IMR-90 (cell line): ENCODE measurements around the gene EIF2B2. TPM values are rescaled to one million over a fixed set of nuclear protein-coding genes. Genes with fewer than 3 reads are reported as not detected.
A peak's percentile ranks its signal among the peaks of the same experiment; 100 is the strongest.

Experiments used
- ATAC-seq: fragments of 200-7000 bp; cut with Tn5 transposase; 2 replicates; pipeline ENCODE4 v1.9.1; 2020; ENCODE audit warnings: low read depth, mild to moderate bottlenecking, moderate library complexity
- BruUV-seq: library from RNA; stranded (reverse); fragments of 400-500 nt; replicated peaks from 2 replicates; lab custom pipeline; 2021; lab: Mats Ljungman, UMichigan
- CTCF ChIA-PET: fragments of 300-600 bp; formaldehyde crosslinking; extraction: SDS; loops from one replicate; lab custom pipeline; 2021; ENCODE audit warnings: antibody characterized with exemption; lab: Yijun Ruan, JAX
- POLR2A ChIA-PET: fragments of 300-600 bp; sonication (Branson Sonifier 250); formaldehyde crosslinking; loops from one replicate; lab custom pipeline; 2022; ENCODE audit warnings: antibody characterized with exemption; ENCODE audit not compliant: unreplicated experiment; lab: Charles Lee
- DNase-seq: peaks from one replicate; pipeline ENCODE4 v3.0.0; 2013
- H2AFZ ChIP-seq: replicated peaks from 2 replicates; pipeline ENCODE3; 2013; ENCODE audit warnings: low read length, mild to moderate bottlenecking; ENCODE audit not compliant: poor library complexity
- H2AK5ac ChIP-seq: 2 replicates; pipeline ENCODE4 v1.6.1; 2013; ENCODE audit warnings: low read depth, low read length, inconsistent platforms
- H2AK9ac ChIP-seq: replicated peaks from 2 replicates; pipeline ENCODE3; 2013; ENCODE audit warnings: mild to moderate bottlenecking, low read depth, low read length, moderate library complexity; ENCODE audit not compliant: poor library complexity
- H2BK120ac ChIP-seq: 2 replicates; pipeline ENCODE4 v1.6.1; 2013; ENCODE audit warnings: low read depth, low read length, inconsistent platforms
- H2BK15ac ChIP-seq: 3 replicates; pipeline ENCODE4 v1.6.1; 2013; ENCODE audit warnings: low read depth, low read length, inconsistent platforms
- H2BK20ac ChIP-seq: 2 replicates; pipeline ENCODE4 v1.6.1; 2013; ENCODE audit warnings: low read depth, mild to moderate bottlenecking, inconsistent platforms, low read length, moderate library complexity
- H2BK5ac ChIP-seq: 2 replicates; pipeline ENCODE4 v1.6.1; 2013; ENCODE audit warnings: mild to moderate bottlenecking, low read depth, low read length, inconsistent platforms; ENCODE audit not compliant: poor library complexity, severe bottlenecking
- H3K14ac ChIP-seq: replicated peaks from 2 replicates; pipeline ENCODE4 v1.6.1; 2013; ENCODE audit warnings: low read depth, low read length, inconsistent platforms
- H3K18ac ChIP-seq: 2 replicates; pipeline ENCODE4 v1.6.1; 2013; ENCODE audit warnings: low read depth, low read length, control low read depth
- H3K23ac ChIP-seq: 2 replicates; pipeline ENCODE4 v1.6.1; 2013; ENCODE audit warnings: low read depth, low read length, inconsistent platforms
- H3K27ac ChIP-seq: 2 replicates; pipeline ENCODE4 v1.5.1; 2013; ENCODE audit warnings: mild to moderate bottlenecking, control low read depth, low read length; ENCODE audit not compliant: insufficient read depth
- H3K27me3 ChIP-seq: 2 replicates; pipeline ENCODE4 v1.6.1; 2013; ENCODE audit warnings: low read length; ENCODE audit not compliant: control insufficient read depth, insufficient read depth
- H3K36me3 ChIP-seq: 2 replicates; pipeline ENCODE4 v1.6.1; 2013; ENCODE audit warnings: low read length, mixed read lengths; ENCODE audit not compliant: control insufficient read depth, insufficient read depth
- H3K4ac ChIP-seq: 2 replicates; pipeline ENCODE4 v1.6.1; 2013; ENCODE audit warnings: low read depth, low read length, inconsistent platforms
- H3K4me1 ChIP-seq: 2 replicates; pipeline ENCODE4 v1.6.1; 2013; ENCODE audit warnings: low read length, mixed read lengths; ENCODE audit not compliant: control insufficient read depth, insufficient read depth
- H3K4me2 ChIP-seq: 2 replicates; pipeline ENCODE4 v1.6.1; 2013; ENCODE audit warnings: low read depth, mild to moderate bottlenecking, control low read depth, low read length, moderate library complexity
- H3K4me3 ChIP-seq: 2 replicates; pipeline ENCODE4 v1.5.1; 2013; ENCODE audit warnings: low read depth, mild to moderate bottlenecking, control low read depth, low read length, moderate library complexity; ENCODE audit not compliant: insufficient read depth
- H3K56ac ChIP-seq: 2 replicates; pipeline ENCODE4 v1.6.1; 2013; ENCODE audit warnings: low read length, inconsistent platforms; ENCODE audit not compliant: insufficient read depth; ENCODE audit errors: extremely low read depth
- H3K79me1 ChIP-seq, 2 experiments: 2 replicates each; pipeline ENCODE4 v1.6.1; 2013; ENCODE audit warnings: low read length in 2 of 2, inconsistent platforms in 1 of 2, low read depth in 1 of 2
- H3K9ac ChIP-seq: 2 replicates; pipeline ENCODE4 v1.6.1; 2013; ENCODE audit warnings: low read depth, low read length, control low read depth
- H3K9me1 ChIP-seq: 2 replicates; pipeline ENCODE4 v1.6.1; 2013; ENCODE audit warnings: low read length, inconsistent platforms; ENCODE audit not compliant: insufficient read depth
- H3K9me3 ChIP-seq: 2 replicates; pipeline ENCODE4 v1.6.1; 2013; ENCODE audit warnings: low read length; ENCODE audit not compliant: control insufficient read depth, insufficient read depth
- H4K20me1 ChIP-seq: 2 replicates; pipeline ENCODE4 v1.6.1; 2013; ENCODE audit warnings: low read length, inconsistent platforms; ENCODE audit not compliant: insufficient read depth
- H4K5ac ChIP-seq: 2 replicates; pipeline ENCODE4 v1.6.1; 2013; ENCODE audit warnings: mild to moderate bottlenecking, low read depth, low read length, control low read depth
- H4K8ac ChIP-seq, 2 experiments: 2 replicates each; pipeline ENCODE4 v1.6.1; 2013; ENCODE audit warnings: low read depth in 2 of 2, low read length in 2 of 2, control low read depth in 1 of 2, inconsistent platforms in 1 of 2
- H4K91ac ChIP-seq: 2 replicates; pipeline ENCODE4 v1.6.1; 2013; ENCODE audit warnings: low read depth, low read length, inconsistent platforms; ENCODE audit not compliant: insufficient read depth
- BHLHE40 ChIP-seq: fragments of 150-350 bp; IDR thresholded peaks from 2 replicates; pipeline ENCODE4 v1.6.1; 2016; ENCODE audit warnings: mild to moderate bottlenecking, low read depth, low read length
- CEBPB ChIP-seq: IDR thresholded peaks from 2 replicates; pipeline ENCODE4 v1.6.1; 2012; ENCODE audit warnings: low read depth, low read length, improper control_type of control experiment
- CHD1 ChIP-seq: IDR thresholded peaks from 2 replicates; pipeline ENCODE4 v1.6.1; 2012; ENCODE audit warnings: low read depth, low read length, improper control_type of control experiment
- CTCF ChIP-seq: conservative IDR thresholded peaks from 2 replicates; pipeline ENCODE4 v1.5.1; 2012; ENCODE audit warnings: mild to moderate bottlenecking, low read depth, low read length, improper control_type of control experiment
- FOS ChIP-seq: fragments of 150-350 bp; IDR thresholded peaks from 2 replicates; pipeline ENCODE4 v1.6.1; 2016; ENCODE audit warnings: low read depth, low read length
- MAFK ChIP-seq: IDR thresholded peaks from 2 replicates; pipeline ENCODE4 v1.6.1; 2012; ENCODE audit warnings: low read depth, low read length, improper control_type of control experiment
- MAZ ChIP-seq: IDR thresholded peaks from 2 replicates; pipeline ENCODE4 v1.6.1; 2012; ENCODE audit warnings: low read depth, mild to moderate bottlenecking, low read length, improper control_type of control experiment, moderate library complexity, borderline replicate concordance
- MXI1 ChIP-seq: IDR thresholded peaks from 2 replicates; pipeline ENCODE4 v1.6.1; 2012; ENCODE audit warnings: low read depth, mild to moderate bottlenecking, low read length, moderate library complexity, borderline replicate concordance
- NFE2L2 ChIP-seq: fragments of 150-350 bp; IDR thresholded peaks from 2 replicates; pipeline ENCODE4 v1.6.1; 2016; ENCODE audit warnings: low read depth, mild to moderate bottlenecking, low read length
- POLR2A ChIP-seq: IDR thresholded peaks from 2 replicates; pipeline ENCODE4 v1.6.1; 2012; ENCODE audit warnings: mild to moderate bottlenecking, low read depth, low read length
- RAD21 ChIP-seq: IDR thresholded peaks from 2 replicates; pipeline ENCODE4 v1.6.1; 2012; ENCODE audit warnings: low read length, improper control_type of control experiment
- RCOR1 ChIP-seq: IDR thresholded peaks from 2 replicates; pipeline ENCODE4 v1.6.1; 2012; ENCODE audit warnings: mild to moderate bottlenecking, low read length, improper control_type of control experiment; ENCODE audit not compliant: insufficient replicate concordance
- RFX5 ChIP-seq: IDR thresholded peaks from 2 replicates; pipeline ENCODE4 v1.8.0; 2012; ENCODE audit warnings: low read depth, mild to moderate bottlenecking, low read length, moderate library complexity
- SMC3 ChIP-seq: fragments of 150-350 bp; IDR thresholded peaks from 2 replicates; pipeline ENCODE4 v1.6.1; 2016; ENCODE audit warnings: low read depth, mild to moderate bottlenecking, antibody characterized with exemption, low read length, moderate library complexity
- USF2 ChIP-seq: fragments of 150-350 bp; IDR thresholded peaks from 2 replicates; pipeline ENCODE4 v1.6.1; 2017; ENCODE audit warnings: mild to moderate bottlenecking, antibody characterized with exemption, low read length, low read depth
- WGBS, 2 experiments: methylation state at CpG; one replicate each; pipeline versions ENCODE4 v1.1.5 to v1.1.7; 2013; ENCODE audit warnings: missing lambda C conversion rate in 2 of 2; ENCODE audit not compliant: insufficient read length in 1 of 2; ENCODE audit errors: extremely low coverage in 2 of 2; 5-methylcytosine and 5-hydroxymethylcytosine counted together
- dilution Hi-C: fragments of 300-500 bp; cut with HindIII; formaldehyde crosslinking; loops from one replicate; pipeline ENCODE4 v1.14.3; 2018; ENCODE audit warnings: low sequenced_read_pairs; ENCODE audit not compliant: unreplicated experiment
- in situ Hi-C: fragments of 300-500 bp; cut with MboI; formaldehyde crosslinking; loops from 3 replicates; pipeline ENCODE4 v1.14.3; 2019; ENCODE audit warnings: low sequenced_read_pairs, inconsistent platforms, mixed read lengths
- intact Hi-C: fragments of 100-400 bp; cut with micrococcal nuclease; formaldehyde crosslinking; loops from 2 replicates; pipeline ENCODE4 v1.10.0; 2022
- polyA plus RNA-seq, 3 experiments: library from polyadenylated mRNA; depleted of rRNA; stranded (reverse); fragments of >200 nt; gene quantifications; 2 replicates each; pipeline ENCODE4 v1.2.3, GENCODE V29; 2012; ENCODE audit warnings: low replicate concordance in 1 of 3
- total RNA-seq: library from RNA; depleted of rRNA; stranded (reverse); fragments of >200 nt; gene quantifications from 2 replicates; pipeline ENCODE4 v1.2.3, GENCODE V29; 2012

EIF2B2 gene
- total and polyA plus RNA-seq, 2 of the 4 experiments (the other 2 are of a cell fraction), result 63.6 to 70.1 TPM

GRCh38 chr14:75059642-75060041 is 56.9 kb downstream of the EIF2B2 start:
- no peak overlapping the region for H3K18ac ChIP-seq
- no CpG with 5 or more reads among the region's 2 CpGs for WGBS, 2 experiments
- H3K9ac ChIP-seq, result no peak overlapping the region
- ATAC-seq (no peak), DNase-seq (peak; percentile 26)
- H3K27me3 ChIP-seq, result no peaks in the 10 kb centered on the region
- H2BK5ac ChIP-seq, result no peak overlapping the region
- intact Hi-C loops (no loop called here), in situ Hi-C loops (no loop called here), dilution Hi-C loops (no loop called here)
- H3K4ac ChIP-seq, result no peak overlapping the region
- H3K79me1 ChIP-seq, result peaks cover 23 to 35% of the 10 kb centered on the region in 2 experiments
- no peak overlapping the region for H2BK120ac ChIP-seq
- no peak overlapping the region for H2BK20ac ChIP-seq
- H4K5ac ChIP-seq, result no peak overlapping the region
- H3K14ac ChIP-seq, result no peak overlapping the region
- no peak overlapping the region for H2AK9ac ChIP-seq
- no peak overlapping the region for H2AK5ac ChIP-seq
- no peak overlapping the region for H2BK15ac ChIP-seq
- H3K4me3 ChIP-seq, result no peak overlapping the region
- H4K20me1 ChIP-seq, result no peaks in the 10 kb centered on the region
- no peak overlapping the region; the same call in 1 of the 2 replicates for H3K4me2 ChIP-seq
- peaks cover 3% of the 10 kb centered on the region; the same call in 1 of the 2 replicates for H3K9me1 ChIP-seq
- H4K8ac ChIP-seq, result no peak overlapping the region
- POLR2A ChIA-PET, result no interaction called here
- no peak overlapping the region for H3K56ac ChIP-seq
- H4K91ac ChIP-seq, result no peak overlapping the region
- H3K9me3 ChIP-seq, result no peaks in the 10 kb centered on the region
- no peak overlapping the region for H3K23ac ChIP-seq
- BruUV-seq, result no TSS peak
- no peak for TF ChIP-seq POLR2A
- no peak for TF ChIP-seq MXI1
- TF ChIP-seq CHD1, result no peak
- no peak for TF ChIP-seq NFE2L2
- TF ChIP-seq RAD21, result no peak
- no peak for TF ChIP-seq CTCF
- no peak for TF ChIP-seq MAZ
- no peak for TF ChIP-seq CEBPB
- no peak for TF ChIP-seq SMC3
- no peak for TF ChIP-seq USF2
- no peak for TF ChIP-seq RCOR1
- TF ChIP-seq FOS, result no peak
- TF ChIP-seq RFX5, result no peak
- TF ChIP-seq BHLHE40, result no peak
- TF ChIP-seq MAFK, result no peak
- H3K4me1 ChIP-seq, result peaks cover 4% of the 10 kb centered on the region; the same call in 1 of the 2 replicates
- no peak overlapping the region for H2AFZ ChIP-seq
- CTCF ChIA-PET, result no interaction called here
- H3K27ac ChIP-seq, result no peak overlapping the region
- no peaks in the 10 kb centered on the region for H3K36me3 ChIP-seq
